ENCODE results near the gene PYGB.

The PYGB gene

GRCh38 chr20:25277051-25277801, 29.3 kb downstream of the PYGB start:
- Histone ChIP-seq H3K14ac (ENCODE audit: low read length) (no peak overlapping the region), H3K4me1 (ENCODE audit: control insufficient read depth in 1 of 2, insufficient read depth in 2 of 2, low read length in 2 of 2) (no peaks in the 10 kb centered on the region), H3K4me2 (ENCODE audit: low read length) (no peak overlapping the region), H3K4me3 (ENCODE audit: low read depth, low read length) (no peak overlapping the region), H3K23ac (ENCODE audit: low read length) (no peak overlapping the region), H3K4ac (ENCODE audit: low read depth, low read length) (no peak overlapping the region), H2BK120ac (ENCODE audit: insufficient read depth, low read length, poor library complexity) (no peak overlapping the region), H4K91ac (ENCODE audit: low read depth, low read length) (no peak overlapping the region), H2BK12ac (ENCODE audit: low read length) (no peak overlapping the region), H3K27ac (ENCODE audit: low read depth, low read length) (no peak overlapping the region), H4K12ac (ENCODE audit: low read depth, low read length) (no peak overlapping the region), H3K9me3 (ENCODE audit: insufficient read depth, low read depth, low read length) (no peaks in the 10 kb centered on the region), H3K18ac (ENCODE audit: low read length) (no peak overlapping the region), H3K36me3 (ENCODE audit: control insufficient read depth in 1 of 2, insufficient read depth in 2 of 2, low read length in 2 of 2) (peaks cover 78 to 79% of the 10 kb centered on the region in 2 experiments), H4K8ac (ENCODE audit: low read depth, low read length) (no peak overlapping the region), H2AFZ (ENCODE audit: insufficient read depth, low read length, poor library complexity) (no peak overlapping the region), H2AK5ac (ENCODE audit: low read length) (no peak overlapping the region), H2BK5ac (ENCODE audit: low read depth, low read length, poor library complexity) (no peak overlapping the region), H3K79me1 (ENCODE audit: low read length) (no peaks in the 10 kb centered on the region), H3K79me2 (ENCODE audit: control insufficient read depth, insufficient read depth, low read length, poor library complexity) (no peaks in the 10 kb centered on the region), H3K9ac (ENCODE audit: low read length) (no peak overlapping the region), H3K27me3 (ENCODE audit: insufficient read depth, low read length) (no peaks in the 10 kb centered on the region)
- no peak for DNase-seq
- WGBS (ENCODE audit: extremely low coverage, insufficient coverage, insufficient read length): no CpG with 5 or more reads among the region's 24 CpGs

GRCh38 chr20:25277941-25278521, 30.1 kb downstream of the PYGB start:
- no peaks in the 10 kb centered on the region for H3K79me1 ChIP-seq (ENCODE audit: low read length)
- H3K23ac ChIP-seq (ENCODE audit: low read length): no peak overlapping the region
- no peak overlapping the region for H3K14ac ChIP-seq (ENCODE audit: low read length)
- no peak overlapping the region for H4K12ac ChIP-seq (ENCODE audit: low read depth, low read length)
- no peak overlapping the region for H2BK5ac ChIP-seq (ENCODE audit: low read depth, low read length, poor library complexity)
- H2AK5ac ChIP-seq (ENCODE audit: low read length): no peak overlapping the region
- DNase-seq: no peak
- H3K18ac ChIP-seq (ENCODE audit: low read length): no peak overlapping the region
- no peak overlapping the region for H3K4me3 ChIP-seq (ENCODE audit: low read depth, low read length)
- no peak overlapping the region for H2BK12ac ChIP-seq (ENCODE audit: low read length)
- no peaks in the 10 kb centered on the region for H3K27me3 ChIP-seq (ENCODE audit: insufficient read depth, low read length)
- H3K27ac ChIP-seq (ENCODE audit: low read depth, low read length): no peak overlapping the region
- H3K79me2 ChIP-seq (ENCODE audit: control insufficient read depth, insufficient read depth, low read length, poor library complexity): no peaks in the 10 kb centered on the region
- H2BK120ac ChIP-seq (ENCODE audit: insufficient read depth, low read length, poor library complexity): no peak overlapping the region
- H3K36me3 ChIP-seq (ENCODE audit: control insufficient read depth in 1 of 2, insufficient read depth in 2 of 2, low read length in 2 of 2): peaks cover 79 to 81% of the 10 kb centered on the region in 2 experiments
- H4K8ac ChIP-seq (ENCODE audit: low read depth, low read length): no peak overlapping the region
- H3K9ac ChIP-seq (ENCODE audit: low read length): no peak overlapping the region
- WGBS (ENCODE audit: extremely low coverage, insufficient coverage, insufficient read length): no CpG with 5 or more reads among the region's 19 CpGs
- no peak overlapping the region for H3K4ac ChIP-seq (ENCODE audit: low read depth, low read length)
- no peaks in the 10 kb centered on the region for H3K9me3 ChIP-seq (ENCODE audit: insufficient read depth, low read depth, low read length)
- H3K4me1 ChIP-seq (ENCODE audit: control insufficient read depth in 1 of 2, insufficient read depth in 2 of 2, low read length in 2 of 2): no peaks in the 10 kb centered on the region
- H2AFZ ChIP-seq (ENCODE audit: insufficient read depth, low read length, poor library complexity): no peak overlapping the region
- H4K91ac ChIP-seq (ENCODE audit: low read depth, low read length): no peak overlapping the region
- H3K4me2 ChIP-seq (ENCODE audit: low read length): no peak overlapping the region

GRCh38 chr20:25278636-25279361, 30.9 kb downstream of the PYGB start:
- H2AK5ac ChIP-seq (ENCODE audit: low read length): no peak overlapping the region
- H3K9ac ChIP-seq (ENCODE audit: low read length): no peak overlapping the region
- no CpG with 5 or more reads among the region's 26 CpGs for WGBS (ENCODE audit: extremely low coverage, insufficient coverage, insufficient read length)
- H4K91ac ChIP-seq (ENCODE audit: low read depth, low read length): no peak overlapping the region
- H3K4me1 ChIP-seq (ENCODE audit: control insufficient read depth in 1 of 2, insufficient read depth in 2 of 2, low read length in 2 of 2): no peaks in the 10 kb centered on the region
- H3K23ac ChIP-seq (ENCODE audit: low read length): no peak overlapping the region
- no peak overlapping the region for H3K18ac ChIP-seq (ENCODE audit: low read length)
- H3K4me3 ChIP-seq (ENCODE audit: low read depth, low read length): no peak overlapping the region
- H4K12ac ChIP-seq (ENCODE audit: low read depth, low read length): no peak overlapping the region
- H2BK5ac ChIP-seq (ENCODE audit: low read depth, low read length, poor library complexity): no peak overlapping the region
- H2AFZ ChIP-seq (ENCODE audit: insufficient read depth, low read length, poor library complexity): no peak overlapping the region
- no peak overlapping the region for H2BK120ac ChIP-seq (ENCODE audit: insufficient read depth, low read length, poor library complexity)
- no peaks in the 10 kb centered on the region for H3K9me3 ChIP-seq (ENCODE audit: insufficient read depth, low read depth, low read length)
- H2BK12ac ChIP-seq (ENCODE audit: low read length): no peak overlapping the region
- peaks cover 84 to 86% of the 10 kb centered on the region in 2 experiments for H3K36me3 ChIP-seq (ENCODE audit: control insufficient read depth in 1 of 2, insufficient read depth in 2 of 2, low read length in 2 of 2)
- H3K79me1 ChIP-seq (ENCODE audit: low read length): no peaks in the 10 kb centered on the region
- H3K27ac ChIP-seq (ENCODE audit: low read depth, low read length): no peak overlapping the region
- no peak overlapping the region for H3K4me2 ChIP-seq (ENCODE audit: low read length)
- no peaks in the 10 kb centered on the region for H3K27me3 ChIP-seq (ENCODE audit: insufficient read depth, low read length)
- no peaks in the 10 kb centered on the region for H3K79me2 ChIP-seq (ENCODE audit: control insufficient read depth, insufficient read depth, low read length, poor library complexity)
- H4K8ac ChIP-seq (ENCODE audit: low read depth, low read length): no peak overlapping the region
- no peak overlapping the region for H3K4ac ChIP-seq (ENCODE audit: low read depth, low read length)
- H3K14ac ChIP-seq (ENCODE audit: low read length): no peak overlapping the region
- DNase-seq: no peak

GRCh38 chr20:25279403-25279802, 31.5 kb downstream of the PYGB start:
- Histone ChIP-seq H3K14ac (ENCODE audit: low read length) (no peak overlapping the region), H2AFZ (ENCODE audit: insufficient read depth, low read length, poor library complexity) (no peak overlapping the region), H2BK5ac (ENCODE audit: low read depth, low read length, poor library complexity) (no peak overlapping the region), H3K4me3 (ENCODE audit: low read depth, low read length) (no peak overlapping the region), H2BK12ac (ENCODE audit: low read length) (no peak overlapping the region), H3K79me2 (ENCODE audit: control insufficient read depth, insufficient read depth, low read length, poor library complexity) (no peaks in the 10 kb centered on the region), H3K79me1 (ENCODE audit: low read length) (no peaks in the 10 kb centered on the region), H3K23ac (ENCODE audit: low read length) (no peak overlapping the region), H3K9ac (ENCODE audit: low read length) (no peak overlapping the region), H3K4me1 (ENCODE audit: control insufficient read depth in 1 of 2, insufficient read depth in 2 of 2, low read length in 2 of 2) (no peaks in the 10 kb centered on the region), H2AK5ac (ENCODE audit: low read length) (no peak overlapping the region), H3K18ac (ENCODE audit: low read length) (no peak overlapping the region), H3K27ac (ENCODE audit: low read depth, low read length) (no peak overlapping the region), H3K4me2 (ENCODE audit: low read length) (no peak overlapping the region), H2BK120ac (ENCODE audit: insufficient read depth, low read length, poor library complexity) (no peak overlapping the region), H3K9me3 (ENCODE audit: insufficient read depth, low read depth, low read length) (peaks cover 4% of the 10 kb centered on the region), H3K27me3 (ENCODE audit: insufficient read depth, low read length) (no peaks in the 10 kb centered on the region), H3K4ac (ENCODE audit: low read depth, low read length) (no peak overlapping the region), H3K36me3 (ENCODE audit: control insufficient read depth in 1 of 2, insufficient read depth in 2 of 2, low read length in 2 of 2) (peaks cover 87 to 90% of the 10 kb centered on the region in 2 experiments), H4K8ac (ENCODE audit: low read depth, low read length) (no peak overlapping the region), H4K12ac (ENCODE audit: low read depth, low read length) (no peak overlapping the region), H4K91ac (ENCODE audit: low read depth, low read length) (no peak overlapping the region)
- WGBS (ENCODE audit: extremely low coverage, insufficient coverage, insufficient read length): no CpG with 5 or more reads among the region's 9 CpGs
- DNase-seq: no peak

Data from trophoblast cell (in vitro differentiated cells and primary cell).